Astrocyte (in vitro differentiated cells and primary cell): ENCODE results near the gene TEAD1. TPM values are rescaled to one million over a fixed set of nuclear protein-coding genes. Genes with fewer than 3 reads are reported as not detected.
A peak's percentile ranks its signal among the peaks of the same experiment; 100 is the strongest.

Source experiments
- DNase-seq: peaks from one replicate; pipeline ENCODE4 v3.0.0-alpha.2; 2010; ENCODE audit warnings: low read depth
- FAIRE-seq: peaks from 2 replicates; lab custom pipeline; 2011; peaks lifted over from hg19 to GRCh38; lab: Jason Lieb, UNC
- H2AFZ ChIP-seq: 2 replicates; pipeline ENCODE4 v1.6.0; 2012; ENCODE audit warnings: low read depth, low read length, inconsistent platforms
- H3K27ac ChIP-seq: 2 replicates; pipeline ENCODE4 v1.5.1; 2011; ENCODE audit warnings: low read depth, low read length, inconsistent platforms
- H3K27me3 ChIP-seq: 2 replicates; pipeline ENCODE4 v1.6.0; 2011; ENCODE audit warnings: low read length, inconsistent platforms; ENCODE audit not compliant: insufficient read depth
- H3K36me3 ChIP-seq: 2 replicates; pipeline ENCODE4 v1.5.1; 2011; ENCODE audit warnings: low read length, inconsistent platforms; ENCODE audit not compliant: insufficient read depth
- H3K4me1 ChIP-seq: 2 replicates; pipeline ENCODE4 v1.5.1; 2011; ENCODE audit warnings: low read length, inconsistent platforms; ENCODE audit not compliant: insufficient read depth
- H3K4me2 ChIP-seq: 2 replicates; pipeline ENCODE4 v1.6.0; 2012; ENCODE audit warnings: low read length, inconsistent platforms
- H3K4me3 ChIP-seq: 2 replicates; pipeline ENCODE4 v1.5.1; 2011; ENCODE audit warnings: low read depth, mild to moderate bottlenecking, low read length, inconsistent platforms; ENCODE audit not compliant: insufficient read depth
- H3K79me2 ChIP-seq: 2 replicates; pipeline ENCODE4 v1.6.0; 2012; ENCODE audit warnings: mild to moderate bottlenecking, low read length, inconsistent platforms; ENCODE audit not compliant: insufficient read depth
- H3K9ac ChIP-seq: 2 replicates; pipeline ENCODE4 v1.6.0; 2012; ENCODE audit warnings: mild to moderate bottlenecking, low read length, inconsistent platforms
- H3K9me3 ChIP-seq: 2 replicates; pipeline ENCODE4 v1.5.1; 2012; ENCODE audit warnings: low read depth, mild to moderate bottlenecking, low read length, inconsistent platforms; ENCODE audit not compliant: insufficient read depth
- H4K20me1 ChIP-seq: 2 replicates; pipeline ENCODE4 v1.6.0; 2012; ENCODE audit warnings: low read length, inconsistent platforms; ENCODE audit not compliant: insufficient read depth
- H3K27ac Mint-ChIP-seq: one replicate; pipeline ENCODE4 v1.8.0; 2021; ENCODE audit warnings: mild to moderate bottlenecking, mixed read lengths; ENCODE audit not compliant: unreplicated experiment
- H3K27me3 Mint-ChIP-seq: one replicate; pipeline ENCODE4 v1.8.0; 2021; ENCODE audit warnings: low read depth, mixed read lengths; ENCODE audit not compliant: unreplicated experiment
- H3K36me3 Mint-ChIP-seq: one replicate; pipeline ENCODE4 v1.8.0; 2021; ENCODE audit warnings: low read depth, mixed read lengths; ENCODE audit not compliant: unreplicated experiment
- H3K4me1 Mint-ChIP-seq: one replicate; pipeline ENCODE4 v1.8.0; 2021; ENCODE audit warnings: low read depth, mixed read lengths; ENCODE audit not compliant: unreplicated experiment
- H3K4me3 Mint-ChIP-seq: one replicate; pipeline ENCODE4 v1.8.0; 2021; ENCODE audit warnings: mild to moderate bottlenecking, moderate library complexity, mixed read lengths; ENCODE audit not compliant: unreplicated experiment
- H3K9me3 Mint-ChIP-seq: one replicate; pipeline ENCODE4 v1.8.0; 2021; ENCODE audit warnings: mild to moderate bottlenecking, mixed read lengths; ENCODE audit not compliant: unreplicated experiment
- EZH2 ChIP-seq: IDR thresholded peaks from 2 replicates; pipeline ENCODE4 v1.6.1; 2012; ENCODE audit warnings: mild to moderate bottlenecking, low read length, inconsistent platforms; ENCODE audit not compliant: insufficient read depth
- total RNA-seq: library from RNA; stranded (reverse); gene quantifications from 2 replicates; pipeline ENCODE4 v1.2.1, GENCODE V29; 2021
- TF ChIP-seq, protein P1 (sequence below): IDR thresholded peaks from 2 replicates; pipeline ENCODE4 v1.5.1; 2011; ENCODE audit warnings: low read depth, mild to moderate bottlenecking, inconsistent platforms, low read length, moderate library complexity; ENCODE audit not compliant: insufficient read depth

Gene TEAD1
- total RNA-seq, 1 donor from 2014 or later: 149 TPM

DNA sequence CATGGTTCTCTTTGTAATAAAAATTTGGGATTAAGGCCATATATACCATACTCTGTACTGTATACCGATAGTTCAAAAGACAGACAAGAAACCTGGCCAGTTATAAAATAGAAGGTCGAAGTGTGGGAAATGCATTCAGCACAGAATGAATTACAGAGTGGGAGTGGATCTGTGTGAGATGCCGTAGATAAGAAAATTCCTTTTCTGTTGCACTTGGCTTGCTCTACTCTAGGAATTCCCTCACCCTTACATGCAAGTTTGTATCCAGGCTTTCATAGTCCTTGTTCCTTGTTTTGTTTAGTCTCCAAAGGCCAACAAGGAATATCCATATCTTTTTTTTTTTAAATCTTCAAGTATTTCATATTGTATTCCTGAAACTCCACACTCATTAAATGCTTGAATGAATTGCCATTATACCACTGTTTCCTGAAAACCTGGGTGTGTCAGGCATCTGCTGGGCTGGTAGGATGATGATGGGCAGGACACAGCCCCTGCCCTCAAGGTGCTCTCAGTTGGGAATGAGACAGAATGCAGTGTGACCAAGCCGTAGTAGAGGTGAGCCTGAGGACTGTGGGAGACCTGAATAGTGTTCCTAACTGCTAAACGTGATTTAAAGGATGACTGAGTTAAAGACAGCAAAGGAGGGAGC, 53.5 kb downstream of the TEAD1 start:
- DNase-seq (peak; percentile 91), FAIRE-seq (no peak)
- Histone ChIP-seq H2AFZ (no peak overlapping the region), H4K20me1 (peaks cover 85% of the 10 kb centered on the region), H3K9ac (peak overlapping the region; percentile 35), H3K9me3 (no peaks in the 10 kb centered on the region), H3K36me3 (no peaks in the 10 kb centered on the region), H3K27me3 (no peaks in the 10 kb centered on the region), H3K4me1 (peaks cover 59% of the 10 kb centered on the region), H3K27ac (peak overlapping the region; percentile 77), H3K4me3 (no peak overlapping the region), H3K79me2 (peaks cover 95% of the 10 kb centered on the region), H3K4me2 (peak overlapping the region; percentile 39)
- no peaks in the 10 kb centered on the region for H3K9me3 Mint-ChIP-seq
- no peaks in the 10 kb centered on the region for H3K27me3 Mint-ChIP-seq
- peaks cover 65% of the 10 kb centered on the region for H3K4me1 Mint-ChIP-seq
- H3K4me3 Mint-ChIP-seq: no peak overlapping the region
- TF ChIP-seq, protein P1, sequence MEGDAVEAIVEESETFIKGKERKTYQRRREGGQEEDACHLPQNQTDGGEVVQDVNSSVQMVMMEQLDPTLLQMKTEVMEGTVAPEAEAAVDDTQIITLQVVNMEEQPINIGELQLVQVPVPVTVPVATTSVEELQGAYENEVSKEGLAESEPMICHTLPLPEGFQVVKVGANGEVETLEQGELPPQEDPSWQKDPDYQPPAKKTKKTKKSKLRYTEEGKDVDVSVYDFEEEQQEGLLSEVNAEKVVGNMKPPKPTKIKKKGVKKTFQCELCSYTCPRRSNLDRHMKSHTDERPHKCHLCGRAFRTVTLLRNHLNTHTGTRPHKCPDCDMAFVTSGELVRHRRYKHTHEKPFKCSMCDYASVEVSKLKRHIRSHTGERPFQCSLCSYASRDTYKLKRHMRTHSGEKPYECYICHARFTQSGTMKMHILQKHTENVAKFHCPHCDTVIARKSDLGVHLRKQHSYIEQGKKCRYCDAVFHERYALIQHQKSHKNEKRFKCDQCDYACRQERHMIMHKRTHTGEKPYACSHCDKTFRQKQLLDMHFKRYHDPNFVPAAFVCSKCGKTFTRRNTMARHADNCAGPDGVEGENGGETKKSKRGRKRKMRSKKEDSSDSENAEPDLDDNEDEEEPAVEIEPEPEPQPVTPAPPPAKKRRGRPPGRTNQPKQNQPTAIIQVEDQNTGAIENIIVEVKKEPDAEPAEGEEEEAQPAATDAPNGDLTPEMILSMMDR: no peak
- TF ChIP-seq EZH2: no peak
- peaks cover 2% of the 10 kb centered on the region for H3K36me3 Mint-ChIP-seq
- H3K27ac Mint-ChIP-seq: no peak overlapping the region

- peaks cover 2% of the 10 kb centered on the region for H3K36me3 Mint-ChIP-seq
- H3K36me3 ChIP-seq: peaks cover 2% of the 10 kb centered on the region
- H3K9ac ChIP-seq: peak overlapping the region; percentile 19
- H2AFZ ChIP-seq: no peak overlapping the region
- no peaks in the 10 kb centered on the region for H3K9me3 Mint-ChIP-seq
- no peaks in the 10 kb centered on the region for H3K27me3 ChIP-seq
- no peak for TF ChIP-seq EZH2
- TF ChIP-seq, protein P1: no peak
- H3K79me2 ChIP-seq: peaks cover 96% of the 10 kb centered on the region
- peaks cover 65% of the 10 kb centered on the region for H3K4me1 Mint-ChIP-seq
- no peak for FAIRE-seq
- H3K4me1 ChIP-seq: peaks cover 52% of the 10 kb centered on the region
- H3K27me3 Mint-ChIP-seq: no peaks in the 10 kb centered on the region
- H3K4me3 Mint-ChIP-seq: no peak overlapping the region
- H3K4me3 ChIP-seq: no peak overlapping the region
- no peaks in the 10 kb centered on the region for H3K9me3 ChIP-seq
- H4K20me1 ChIP-seq: peaks cover 85% of the 10 kb centered on the region
- H3K4me2 ChIP-seq: no peak overlapping the region
- no peak for DNase-seq
- peak overlapping the region; percentile 67 for H3K27ac ChIP-seq
- peak overlapping the region; percentile 10 for H3K27ac Mint-ChIP-seq
Measured at GRCh38 chr11:12728417-12728816, 54.2 kb downstream of the TEAD1 start.

DNA sequence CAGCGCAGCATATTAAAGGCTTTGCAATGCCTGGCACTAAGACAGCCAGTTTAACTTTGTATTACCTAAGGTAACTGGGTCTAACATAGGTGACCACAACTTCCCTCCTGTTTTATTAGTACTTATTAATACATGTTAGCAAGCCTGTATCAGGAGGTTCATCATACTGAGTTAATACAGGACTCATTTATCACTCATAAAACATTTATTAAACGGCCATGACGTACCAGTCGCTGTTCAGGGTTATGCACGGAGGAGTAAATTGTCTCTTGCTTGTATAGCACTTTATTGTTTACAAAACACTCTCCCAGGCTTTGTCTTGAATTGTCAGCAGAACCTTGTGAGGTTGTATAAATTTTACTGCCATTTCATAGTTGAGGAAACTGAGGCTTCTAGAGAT, 55.7 kb downstream of the TEAD1 start:
- H3K4me2 ChIP-seq: no peak overlapping the region
- Mint-ChIP-seq H3K27ac (peak overlapping the region; percentile 28), H3K27me3 (no peaks in the 10 kb centered on the region), H3K4me1 (peaks cover 52% of the 10 kb centered on the region), H3K9me3 (no peaks in the 10 kb centered on the region), H3K36me3 (peaks cover 2% of the 10 kb centered on the region), H3K4me3 (no peak overlapping the region)
- no peak overlapping the region for H3K4me3 ChIP-seq
- H3K9me3 ChIP-seq: no peaks in the 10 kb centered on the region
- H2AFZ ChIP-seq: no peak overlapping the region
- H3K36me3 ChIP-seq: peaks cover 2% of the 10 kb centered on the region
- TF ChIP-seq, protein P1: no peak
- no peak for TF ChIP-seq EZH2
- no peak overlapping the region for H3K9ac ChIP-seq
- peaks cover 83% of the 10 kb centered on the region for H4K20me1 ChIP-seq
- H3K27ac ChIP-seq: no peak overlapping the region
- DNase-seq: no peak
- H3K4me1 ChIP-seq: peaks cover 38% of the 10 kb centered on the region
- no peak for FAIRE-seq
- peaks cover 100% of the 10 kb centered on the region for H3K79me2 ChIP-seq
- no peaks in the 10 kb centered on the region for H3K27me3 ChIP-seq
